Measurements from ENCODE around the gene SH3GL3. TPM values are rescaled to one million over a fixed set of nuclear protein-coding genes. Genes with fewer than 3 reads are reported as not detected.

The SH3GL3 gene
- total and polyA plus RNA-seq, 8 donors, result 0.56 to 3.3 (median 1.4) TPM; not detected in 4

DNA sequence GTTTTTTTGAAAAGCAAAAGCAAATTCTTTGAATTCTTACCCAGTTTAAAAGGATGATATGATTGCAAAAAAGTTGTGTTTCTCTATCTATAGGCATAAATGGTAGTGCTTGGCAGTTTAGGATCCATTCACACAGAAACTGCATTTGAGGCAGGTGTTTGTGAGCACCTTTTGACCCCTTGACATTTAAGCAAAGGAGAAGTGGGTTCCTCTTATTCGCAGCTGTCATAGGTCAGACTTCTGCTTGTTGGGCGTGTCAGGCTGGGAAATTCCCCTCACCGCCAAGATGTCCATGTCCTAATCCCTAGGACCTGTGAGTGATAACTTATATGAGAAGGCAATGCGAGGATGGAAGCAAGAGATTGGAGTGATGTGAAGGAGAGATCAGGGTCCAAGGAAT lies 67.4 kb downstream of the SH3GL3 start:
- DNase-seq, result no peak
- 74 to 87% (median 82%) methylated on average over 4 of the region's 4 CpGs for WGBS, 5 donors
- H3K4me1 ChIP-seq, result no peaks in the 10 kb centered on the region
- no peaks in the 10 kb centered on the region for H3K9me3 ChIP-seq
- intact Hi-C loops (cut with DNase I; ENCODE audit: low total_unique reads), result no loop called here
- H3K4me3 ChIP-seq, result no peak overlapping the region
- peaks cover 0 to 9% (median 0%) of the 10 kb centered on the region in 3 donors for H3K27me3 ChIP-seq
- TF ChIP-seq, protein P1, sequence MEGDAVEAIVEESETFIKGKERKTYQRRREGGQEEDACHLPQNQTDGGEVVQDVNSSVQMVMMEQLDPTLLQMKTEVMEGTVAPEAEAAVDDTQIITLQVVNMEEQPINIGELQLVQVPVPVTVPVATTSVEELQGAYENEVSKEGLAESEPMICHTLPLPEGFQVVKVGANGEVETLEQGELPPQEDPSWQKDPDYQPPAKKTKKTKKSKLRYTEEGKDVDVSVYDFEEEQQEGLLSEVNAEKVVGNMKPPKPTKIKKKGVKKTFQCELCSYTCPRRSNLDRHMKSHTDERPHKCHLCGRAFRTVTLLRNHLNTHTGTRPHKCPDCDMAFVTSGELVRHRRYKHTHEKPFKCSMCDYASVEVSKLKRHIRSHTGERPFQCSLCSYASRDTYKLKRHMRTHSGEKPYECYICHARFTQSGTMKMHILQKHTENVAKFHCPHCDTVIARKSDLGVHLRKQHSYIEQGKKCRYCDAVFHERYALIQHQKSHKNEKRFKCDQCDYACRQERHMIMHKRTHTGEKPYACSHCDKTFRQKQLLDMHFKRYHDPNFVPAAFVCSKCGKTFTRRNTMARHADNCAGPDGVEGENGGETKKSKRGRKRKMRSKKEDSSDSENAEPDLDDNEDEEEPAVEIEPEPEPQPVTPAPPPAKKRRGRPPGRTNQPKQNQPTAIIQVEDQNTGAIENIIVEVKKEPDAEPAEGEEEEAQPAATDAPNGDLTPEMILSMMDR (IDR thresholded peaks at IDR 0.05), result no peak
- TF ChIP-seq EP300 (IDR thresholded peaks at IDR 0.05) (no peak), POLR2A (IDR thresholded peaks at IDR 0.05) (no peak), POLR2AphosphoS5 (IDR thresholded peaks at IDR 0.05) (no peak)
- no peaks in the 10 kb centered on the region for H3K36me3 ChIP-seq
- no peak overlapping the region for H3K27ac ChIP-seq

DNA sequence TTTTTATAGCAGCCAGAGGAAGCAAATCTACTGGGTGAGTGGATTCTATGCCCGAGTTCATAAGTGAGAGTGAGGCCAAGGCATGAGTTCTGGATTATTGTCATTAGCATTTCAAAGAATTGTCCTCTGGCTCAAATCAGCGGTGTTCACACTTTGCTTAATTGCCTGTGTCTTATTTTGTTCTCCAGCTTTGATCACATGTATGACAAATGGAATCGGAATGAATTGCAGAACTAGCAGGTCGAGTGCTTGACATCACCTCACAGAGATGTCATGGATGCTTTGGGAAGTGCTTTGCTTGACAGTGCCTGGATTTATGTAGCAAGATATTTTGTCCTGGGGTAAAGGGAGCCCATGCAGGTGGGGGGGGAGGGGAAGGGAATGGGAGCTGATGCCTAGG lies 68.0 kb downstream of the SH3GL3 start:
- no peak for DNase-seq
- intact Hi-C loops (cut with DNase I; ENCODE audit: low total_unique reads), result no loop called here
- Histone ChIP-seq H3K36me3 (no peaks in the 10 kb centered on the region), H3K4me3 (no peak overlapping the region), H3K9me3 (peaks cover 0 to 3% (median 0%) of the 10 kb centered on the region in 4 donors), H3K27ac (no peak overlapping the region), H3K27me3 (peaks cover 0 to 9% (median 0%) of the 10 kb centered on the region in 3 donors), H3K4me1 (no peaks in the 10 kb centered on the region)
- 65 to 81% (median 73%) methylated on average over 4 of the region's 4 CpGs for WGBS, 5 donors
- TF ChIP-seq, protein P1 (IDR thresholded peaks at IDR 0.05), result no peak
- TF ChIP-seq EP300 (IDR thresholded peaks at IDR 0.05) (no peak), POLR2A (IDR thresholded peaks at IDR 0.05) (no peak), POLR2AphosphoS5 (IDR thresholded peaks at IDR 0.05) (no peak)

DNA sequence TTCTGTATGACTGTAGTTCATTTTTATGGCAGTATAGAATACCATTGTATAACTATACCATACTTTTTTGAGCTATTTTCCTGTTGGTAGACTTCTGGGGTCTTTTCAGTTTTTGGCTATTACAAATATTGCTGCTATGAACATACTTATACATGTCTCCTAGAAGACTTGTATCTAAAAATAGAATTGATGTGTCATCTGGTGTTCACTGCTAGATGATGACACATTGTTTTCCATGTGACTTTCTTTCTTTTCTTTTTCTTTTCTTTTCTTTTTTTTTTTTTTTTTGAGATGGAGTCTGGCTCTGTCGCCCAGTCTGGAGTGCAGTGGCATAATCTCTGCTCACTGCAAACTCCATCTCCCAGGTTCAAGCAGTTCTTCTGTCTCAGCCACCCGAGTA lies 69.8 kb downstream of the SH3GL3 start:
- Histone ChIP-seq H3K36me3 (no peaks in the 10 kb centered on the region), H3K27me3 (peaks cover 0 to 9% (median 0%) of the 10 kb centered on the region in 3 donors), H3K9me3 (peaks cover 0 to 7% (median 0%) of the 10 kb centered on the region in 4 donors), H3K4me1 (no peaks in the 10 kb centered on the region), H3K4me3 (no peak overlapping the region), H3K27ac (no peak overlapping the region)
- TF ChIP-seq, protein P1 (IDR thresholded peaks at IDR 0.05), result no peak
- TF ChIP-seq EP300 (IDR thresholded peaks at IDR 0.05), result no peak
- TF ChIP-seq POLR2A (IDR thresholded peaks at IDR 0.05), result no peak
- TF ChIP-seq POLR2AphosphoS5 (IDR thresholded peaks at IDR 0.05), result no peak
- intact Hi-C loops (cut with DNase I; ENCODE audit: low total_unique reads), result no loop called here
- 80 to 100% (median 88%) methylated on average over 2 of the region's 2 CpGs for WGBS, 5 donors
- DNase-seq, result no peak

DNA sequence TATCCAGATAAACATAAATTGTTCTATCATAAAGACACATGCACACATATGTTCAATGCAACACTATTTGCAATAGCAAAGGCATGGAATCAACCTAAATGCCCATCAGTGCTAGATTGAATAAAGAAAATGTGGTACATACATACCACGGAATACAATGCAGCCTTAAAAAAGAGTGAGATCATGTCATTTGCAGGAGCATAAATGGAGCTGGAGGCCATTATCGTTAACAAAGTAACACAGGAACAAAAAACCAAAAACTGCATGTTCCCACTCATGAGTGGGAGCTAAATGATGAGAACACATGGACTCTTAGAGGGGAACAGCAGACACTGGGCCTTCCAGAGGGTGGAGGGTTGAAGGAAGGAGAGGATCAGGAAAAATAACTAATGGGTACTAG lies 79.2 kb downstream of the SH3GL3 start:
- TF ChIP-seq EP300 (IDR thresholded peaks at IDR 0.05), result no peak
- TF ChIP-seq POLR2AphosphoS5 (IDR thresholded peaks at IDR 0.05), result no peak
- TF ChIP-seq, protein P1 (IDR thresholded peaks at IDR 0.05), result no peak
- no peak for TF ChIP-seq POLR2A (IDR thresholded peaks at IDR 0.05)
- Histone ChIP-seq H3K4me3 (no peak overlapping the region), H3K27me3 (peaks cover 0 to 15% (median 0%) of the 10 kb centered on the region in 3 donors), H3K27ac (no peak overlapping the region), H3K36me3 (no peaks in the 10 kb centered on the region), H3K4me1 (no peaks in the 10 kb centered on the region), H3K9me3 (peaks cover 8 to 34% (median 26%) of the 10 kb centered on the region in 4 donors)
- WGBS, 5 donors, result 64 to 84% (median 74%) methylated on average over 2 of the region's 2 CpGs
- DNase-seq, result no peak
- intact Hi-C loops (cut with DNase I; ENCODE audit: low total_unique reads), result no loop called here
